CMK (cell line): ENCODE data around the gene SSR4.
"Not testable (repeated sequence)": the region's sequence is repeated elsewhere in the genome, so short reads cannot be mapped to it uniquely, and the experiment has no call there.

Experiments
- DNase-seq: peaks from one replicate; pipeline ENCODE4 v3.0.0-alpha.2; 2010; ENCODE audit warnings: low read depth

Gene SSR4

GRCh38 chrX:153806999-153807575 is 12.6 kb downstream of the SSR4 start:
- no peak for DNase-seq

- no peak for DNase-seq
These were observed 13.5 kb downstream of the SSR4 start for GRCh38 chrX:153807976-153808375.

GRCh38 chrX:153812220-153812619 is 17.8 kb downstream of the SSR4 start:
- no peak for DNase-seq

GRCh38 chrX:153813161-153813560 is 18.7 kb downstream of the SSR4 start:
- DNase-seq: no peak

- no peak for DNase-seq
These were observed 20.3 kb downstream of the SSR4 start for GRCh38 chrX:153814591-153815315.

GRCh38 chrX:153816831-153817690 is 22.6 kb downstream of the SSR4 start:
- DNase-seq: no peak

GRCh38 chrX:153818064-153818463 is 23.6 kb downstream of the SSR4 start:
- not testable (repeated sequence) for DNase-seq

GRCh38 chrX:153818571-153819383 is 24.3 kb downstream of the SSR4 start:
- DNase-seq: no peak

GRCh38 chrX:153819384-153820040 is 25.0 kb downstream of the SSR4 start:
- DNase-seq: no peak

- DNase-seq: no peak
These were observed 26.1 kb downstream of the SSR4 start for GRCh38 chrX:153820601-153821000.

- DNase-seq: no peak
These were observed 26.6 kb downstream of the SSR4 start for GRCh38 chrX:153821066-153821465.

GRCh38 chrX:153824348-153824747 is 29.9 kb downstream of the SSR4 start:
- DNase-seq: no peak

GRCh38 chrX:153825042-153825441 is 30.6 kb downstream of the SSR4 start:
- no peak for DNase-seq

GRCh38 chrX:153827016-153827415 is 32.5 kb downstream of the SSR4 start:
- no peak for DNase-seq

- DNase-seq: no peak
These were observed 33.4 kb downstream of the SSR4 start for GRCh38 chrX:153827903-153828302.

- no peak for DNase-seq
These were observed 33.8 kb downstream of the SSR4 start for GRCh38 chrX:153828308-153828707.

- no peak for DNase-seq
These were observed 34.5 kb downstream of the SSR4 start for GRCh38 chrX:153828723-153829548.

GRCh38 chrX:153829549-153829798 is 35.0 kb downstream of the SSR4 start:
- no peak for DNase-seq

GRCh38 chrX:153829799-153830639 is 35.6 kb downstream of the SSR4 start, which contains the start of gene PDZD4:
Gene PDZD4 (minus strand): TSS chrX:153830544. CDS start chrX:153830298, 246 bp downstream.
- DNase-seq: no peak
